Epithelial cell of esophagus (primary cell): ENCODE measurements around the gene DEFB110.

ENCODE experiments used
- DNase-seq: peaks from one replicate; pipeline ENCODE4 v3.0.0; 2010; ENCODE audit warnings: low read depth
- H3K4me3 ChIP-seq: 2 replicates; pipeline ENCODE4 v1.5.1; 2011; ENCODE audit warnings: mild to moderate bottlenecking, low read length, control low read depth
- TF ChIP-seq, protein P1 (sequence below): IDR thresholded peaks from 2 replicates; pipeline ENCODE4 v1.5.1; 2011; ENCODE audit warnings: low read depth, mild to moderate bottlenecking, low read length, control low read depth, inconsistent platforms; ENCODE audit not compliant: insufficient read depth; ENCODE audit errors: missing control alignments

Gene DEFB110

DNA sequence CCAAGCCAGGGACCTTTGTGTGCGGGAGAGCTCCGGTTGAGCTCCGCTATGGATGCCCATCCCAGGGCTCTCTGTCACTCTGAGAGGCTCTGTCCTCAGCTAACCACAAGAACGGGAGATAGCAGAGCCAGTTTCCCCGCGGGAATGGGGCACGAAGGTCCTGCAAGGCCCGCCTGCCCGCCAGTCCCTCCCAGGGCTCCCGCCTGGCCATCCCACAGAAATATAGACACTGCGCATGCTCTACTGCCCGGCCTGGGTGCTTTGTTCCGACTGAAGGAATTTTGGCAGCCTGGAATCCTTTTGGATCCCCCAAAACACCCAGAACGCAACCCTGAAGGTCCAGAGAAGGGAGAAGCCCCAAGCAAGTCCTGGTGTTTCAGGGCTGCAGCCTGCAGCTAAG is 8.6 kb upstream of the DEFB110 start:
- TF ChIP-seq, protein P1, sequence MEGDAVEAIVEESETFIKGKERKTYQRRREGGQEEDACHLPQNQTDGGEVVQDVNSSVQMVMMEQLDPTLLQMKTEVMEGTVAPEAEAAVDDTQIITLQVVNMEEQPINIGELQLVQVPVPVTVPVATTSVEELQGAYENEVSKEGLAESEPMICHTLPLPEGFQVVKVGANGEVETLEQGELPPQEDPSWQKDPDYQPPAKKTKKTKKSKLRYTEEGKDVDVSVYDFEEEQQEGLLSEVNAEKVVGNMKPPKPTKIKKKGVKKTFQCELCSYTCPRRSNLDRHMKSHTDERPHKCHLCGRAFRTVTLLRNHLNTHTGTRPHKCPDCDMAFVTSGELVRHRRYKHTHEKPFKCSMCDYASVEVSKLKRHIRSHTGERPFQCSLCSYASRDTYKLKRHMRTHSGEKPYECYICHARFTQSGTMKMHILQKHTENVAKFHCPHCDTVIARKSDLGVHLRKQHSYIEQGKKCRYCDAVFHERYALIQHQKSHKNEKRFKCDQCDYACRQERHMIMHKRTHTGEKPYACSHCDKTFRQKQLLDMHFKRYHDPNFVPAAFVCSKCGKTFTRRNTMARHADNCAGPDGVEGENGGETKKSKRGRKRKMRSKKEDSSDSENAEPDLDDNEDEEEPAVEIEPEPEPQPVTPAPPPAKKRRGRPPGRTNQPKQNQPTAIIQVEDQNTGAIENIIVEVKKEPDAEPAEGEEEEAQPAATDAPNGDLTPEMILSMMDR: no peak
- DNase-seq: no peak
- H3K4me3 ChIP-seq: no peak overlapping the region

DNA sequence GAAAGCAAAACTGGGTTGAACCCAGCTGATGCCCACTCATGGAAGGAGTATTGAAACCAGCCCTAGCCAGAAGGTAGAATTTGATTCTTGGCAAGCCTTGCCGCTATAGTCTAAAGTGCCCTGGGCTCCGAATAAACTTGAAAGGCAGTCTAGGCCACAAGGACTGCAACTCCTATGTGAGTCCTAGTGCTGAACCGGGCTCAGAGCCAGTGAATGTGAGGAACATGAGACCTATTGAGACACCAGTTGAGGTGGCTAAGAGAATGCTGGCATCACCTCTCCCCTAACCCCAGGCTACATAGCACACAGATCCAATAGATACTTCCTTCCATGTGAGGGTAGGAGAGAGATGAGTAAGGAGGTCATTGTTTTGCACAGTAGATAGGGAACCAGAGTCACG is 3.5 kb upstream of the DEFB110 start:
- TF ChIP-seq, protein P1: no peak
- no peak overlapping the region for H3K4me3 ChIP-seq
- peak; percentile 53 for DNase-seq

DNA sequence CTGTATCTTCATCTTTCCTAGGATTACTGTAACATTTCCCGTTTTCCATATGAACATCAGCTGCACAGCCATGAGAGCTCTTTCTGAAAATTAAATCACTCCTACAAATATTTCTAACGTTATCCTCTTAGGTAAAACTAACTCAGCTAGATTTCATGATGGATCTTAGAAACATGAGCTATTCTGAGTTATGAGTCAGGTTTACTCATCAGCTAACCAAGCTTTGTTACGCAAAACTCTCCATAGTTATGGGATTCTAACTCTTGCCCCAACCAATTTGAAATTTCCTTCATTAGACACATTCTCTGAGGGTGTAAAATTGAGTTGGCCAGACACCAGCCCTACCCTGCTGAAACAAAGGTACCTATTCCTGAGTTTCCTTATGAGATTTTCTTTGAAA is 14.0 kb downstream of the DEFB110 start:
- no peak overlapping the region for H3K4me3 ChIP-seq
- DNase-seq: peak; percentile 69
- TF ChIP-seq, protein P1: no peak

DNA sequence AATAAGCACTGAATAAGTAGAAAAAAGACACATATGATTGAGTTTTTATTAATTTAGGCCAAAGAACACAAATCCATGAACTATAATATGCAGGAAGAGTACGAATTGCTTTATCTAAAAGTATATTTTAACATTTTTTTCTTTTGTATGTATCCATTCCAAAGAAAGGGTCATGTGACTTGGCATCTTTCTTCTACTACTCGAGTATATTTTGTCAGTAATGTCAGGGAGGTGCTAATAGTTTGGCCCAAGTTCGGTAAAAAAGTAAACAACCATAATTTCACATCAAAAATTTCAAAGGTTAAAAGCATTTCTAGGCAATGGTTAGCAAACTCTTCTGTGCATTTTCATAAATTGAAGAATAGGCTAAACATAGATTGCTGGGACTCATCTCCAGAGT is 18.7 kb downstream of the DEFB110 start:
- TF ChIP-seq, protein P1: no peak

DNA sequence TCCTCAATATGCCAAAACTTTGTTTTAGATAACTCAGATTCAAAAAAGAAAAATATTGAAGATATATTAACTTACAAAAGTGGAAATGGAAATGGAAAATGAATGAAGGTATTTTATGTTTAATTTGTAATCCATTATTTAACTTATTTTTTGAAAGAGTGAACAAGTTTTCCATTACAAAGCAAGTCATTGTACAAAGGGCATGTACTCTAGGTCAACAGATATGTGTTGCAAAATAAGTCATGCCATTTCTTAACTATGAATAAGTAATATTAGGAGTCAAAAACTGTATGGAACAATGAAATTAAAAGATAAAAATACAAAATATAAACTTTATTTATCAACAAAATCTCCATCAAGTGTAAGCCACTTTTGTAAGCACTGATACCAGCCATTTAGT is 26.5 kb downstream of the DEFB110 start:
- TF ChIP-seq, protein P1: no peak
- DNase-seq: no peak

More for the DNA sequence above, 18.7 kb downstream of the DEFB110 start:
- no peak for DNase-seq
- H3K4me3 ChIP-seq: no peak overlapping the region

DNA sequence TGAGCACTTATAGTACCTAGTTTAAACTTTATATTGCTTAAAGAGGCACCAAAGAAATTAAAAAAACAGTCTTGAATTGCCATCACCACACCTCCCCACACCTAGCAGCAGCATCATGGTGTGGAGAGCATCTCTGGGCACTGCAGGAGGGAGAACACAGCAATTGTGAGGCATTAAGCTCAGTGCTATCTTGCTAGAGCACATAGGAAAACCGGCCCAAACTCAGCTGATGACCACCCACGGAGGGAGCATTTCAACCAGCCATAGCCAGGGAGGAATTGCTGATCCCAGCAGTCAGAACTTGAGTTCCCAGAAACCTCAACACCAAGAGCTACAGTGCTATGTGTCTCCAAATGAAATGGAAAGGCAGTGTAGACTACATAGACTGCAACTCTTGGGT is 32.9 kb downstream of the DEFB110 start:
- TF ChIP-seq, protein P1: no peak
- H3K4me3 ChIP-seq: no peak overlapping the region
- DNase-seq: no peak

More for the DNA sequence above, 26.5 kb downstream of the DEFB110 start:
- no peak overlapping the region for H3K4me3 ChIP-seq

DNA sequence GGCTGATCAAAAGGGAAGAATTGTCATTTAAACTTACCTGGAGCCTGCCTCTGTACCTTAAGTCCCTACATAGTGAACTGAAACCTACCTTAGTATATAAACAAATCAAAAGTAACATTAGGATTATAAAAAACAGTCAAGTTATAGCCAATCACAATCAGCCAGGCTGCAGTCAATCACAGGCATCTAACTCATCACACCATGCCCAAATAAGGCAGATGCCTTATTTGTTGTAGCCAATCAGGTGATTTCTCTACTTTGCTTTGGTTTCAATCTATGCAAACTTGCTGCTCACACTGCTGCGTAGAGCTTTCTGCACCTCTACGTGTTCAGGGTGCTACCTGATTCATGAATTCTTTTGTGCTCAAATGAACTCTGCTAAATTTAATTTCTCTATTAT is 34.0 kb downstream of the DEFB110 start:
- TF ChIP-seq, protein P1: no peak
- no peak for DNase-seq
- H3K4me3 ChIP-seq: no peak overlapping the region
